WTC11 (cell line): ENCODE measurements around the gene RAB24. TPM values are rescaled to one million over a fixed set of nuclear protein-coding genes. Genes with fewer than 3 reads are reported as not detected.

ENCODE experiments used
- ATAC-seq: fragments of 200-7000 bp; cut with Tn5 transposase; 2 replicates; pipeline ENCODE4 v1.10.0; 2021; ENCODE audit warnings: mild to moderate bottlenecking, moderate library complexity
- Bru-seq: library from RNA; stranded (reverse); fragments of 400-500 nt; gene quantifications from one replicate; lab custom pipeline; 2021; lab: Mats Ljungman, UMichigan
- CTCF ChIA-PET: fragments of 300-600 bp; sonication (Branson Sonifier 250); formaldehyde crosslinking; loops from one replicate; lab custom pipeline; 2021; ENCODE audit warnings: antibody characterized with exemption; lab: Charles Lee
- POLR2A ChIA-PET: fragments of 350-600 bp; sonication (Branson Sonifier 250); formaldehyde crosslinking; loops from one replicate; lab custom pipeline; 2021; ENCODE audit warnings: antibody characterized with exemption; lab: Charles Lee
- DNase-seq: peaks from one replicate; pipeline ENCODE4 v3.0.0; 2021; ENCODE audit warnings: low spot score
- H3K27ac Mint-ChIP-seq: 2 replicates; pipeline ENCODE4 v1.8.0; 2021; ENCODE audit warnings: mixed read lengths
- H3K27me3 Mint-ChIP-seq: 2 replicates; pipeline ENCODE4 v1.8.0; 2021; ENCODE audit warnings: low read depth, mild to moderate bottlenecking, moderate library complexity, mixed read lengths
- H3K36me3 Mint-ChIP-seq: 2 replicates; pipeline ENCODE4 v1.8.0; 2021; ENCODE audit warnings: mixed read lengths
- H3K4me1 Mint-ChIP-seq: 2 replicates; pipeline ENCODE4 v1.8.0; 2022; ENCODE audit warnings: mixed read lengths
- H3K4me3 Mint-ChIP-seq: 2 replicates; pipeline ENCODE4 v1.8.0; 2021; ENCODE audit warnings: mild to moderate bottlenecking, moderate library complexity, mixed read lengths
- H3K9me3 Mint-ChIP-seq: 2 replicates; pipeline ENCODE4 v1.8.0; 2021; ENCODE audit warnings: mixed read lengths
- ATF1 ChIP-seq: sonication (generic); formaldehyde crosslinking; IDR thresholded peaks from 2 replicates; pipeline ENCODE4 v1.8.1; 2023; ENCODE audit warnings: mild to moderate bottlenecking, moderate library complexity, missing genetic modification reagents
- ATF6 ChIP-seq: sonication (generic); formaldehyde crosslinking; IDR thresholded peaks from 2 replicates; pipeline ENCODE4 v1.8.1; 2023; ENCODE audit warnings: mild to moderate bottlenecking, missing genetic modification reagents
- CREM ChIP-seq: sonication (generic); formaldehyde crosslinking; IDR thresholded peaks from 2 replicates; pipeline ENCODE4 v1.8.1; 2022; ENCODE audit warnings: mild to moderate bottlenecking, missing genetic modification reagents, moderate library complexity
- E2F1 ChIP-seq: sonication (generic); formaldehyde crosslinking; IDR thresholded peaks from 2 replicates; pipeline ENCODE4 v1.8.0; 2022; ENCODE audit warnings: mild to moderate bottlenecking, missing genetic modification reagents
- ELF4 ChIP-seq: sonication (generic); formaldehyde crosslinking; IDR thresholded peaks from 2 replicates; pipeline ENCODE4 v1.8.1; 2022; ENCODE audit warnings: low read depth, mild to moderate bottlenecking, moderate library complexity, missing genetic modification reagents
- ESRRA ChIP-seq: sonication (generic); formaldehyde crosslinking; IDR thresholded peaks from 2 replicates; pipeline ENCODE4 v1.8.1; 2022; ENCODE audit warnings: mild to moderate bottlenecking, missing genetic modification reagents, borderline replicate concordance
- FOXJ3 ChIP-seq: sonication (generic); formaldehyde crosslinking; IDR thresholded peaks from 2 replicates; pipeline ENCODE4 v1.9.0; 2021; ENCODE audit warnings: missing genetic modification reagents, mild to moderate bottlenecking, borderline replicate concordance
- GABPB1 ChIP-seq: sonication (generic); formaldehyde crosslinking; IDR thresholded peaks from 2 replicates; pipeline ENCODE4 v1.8.1; 2023; ENCODE audit warnings: mild to moderate bottlenecking, missing genetic modification reagents
- HMGA2 ChIP-seq: fragments of 250-450 bp; sonication (Bioruptor Pico); IDR thresholded peaks from 2 replicates; pipeline ENCODE4 v1.4.0; 2021; ENCODE audit warnings: mild to moderate bottlenecking, moderate library complexity
- HMGXB4 ChIP-seq: sonication (generic); formaldehyde crosslinking; IDR thresholded peaks from 2 replicates; pipeline ENCODE4 v1.8.1; 2023; ENCODE audit warnings: mild to moderate bottlenecking, moderate library complexity, missing genetic modification reagents
- MLX ChIP-seq: sonication (generic); formaldehyde crosslinking; IDR thresholded peaks from 2 replicates; pipeline ENCODE4 v1.8.1; 2023; ENCODE audit warnings: mild to moderate bottlenecking, missing genetic modification reagents, moderate library complexity
- NFATC4 ChIP-seq: fragments of 250-450 bp; sonication (Bioruptor Pico); IDR thresholded peaks from 2 replicates; pipeline ENCODE4 v1.9.0; 2021; ENCODE audit warnings: mild to moderate bottlenecking
- PRDM15 ChIP-seq: sonication (generic); formaldehyde crosslinking; IDR thresholded peaks from 2 replicates; pipeline ENCODE4 v1.8.0; 2022; ENCODE audit warnings: missing genetic modification reagents
- PRRX2 ChIP-seq: fragments of 250-450 bp; sonication (Bioruptor Pico); IDR thresholded peaks from 2 replicates; pipeline ENCODE4 v1.8.0; 2021; ENCODE audit warnings: mild to moderate bottlenecking
- RORB ChIP-seq: fragments of 250-450 bp; sonication (Bioruptor Pico); IDR thresholded peaks from 2 replicates; pipeline ENCODE4 v1.9.0; 2021; ENCODE audit warnings: mild to moderate bottlenecking
- USF1 ChIP-seq: sonication (generic); formaldehyde crosslinking; IDR thresholded peaks from 2 replicates; pipeline ENCODE4 v1.8.0; 2022; ENCODE audit warnings: mild to moderate bottlenecking, missing genetic modification reagents
- ZNF121 ChIP-seq: sonication (generic); formaldehyde crosslinking; IDR thresholded peaks from 2 replicates; pipeline ENCODE4 v1.8.0; 2023; ENCODE audit warnings: missing genetic modification reagents
- ZNF138 ChIP-seq: sonication (generic); formaldehyde crosslinking; conservative IDR thresholded peaks from 2 replicates; pipeline ENCODE4 v1.8.1; 2022; ENCODE audit warnings: mild to moderate bottlenecking, moderate library complexity, missing genetic modification reagents
- ZNF263 ChIP-seq: sonication (generic); formaldehyde crosslinking; IDR thresholded peaks from 2 replicates; pipeline ENCODE4 v1.8.1; 2022; ENCODE audit warnings: low read depth, mild to moderate bottlenecking, moderate library complexity, missing genetic modification reagents
- ZNF317 ChIP-seq: sonication (generic); formaldehyde crosslinking; IDR thresholded peaks from 2 replicates; pipeline ENCODE4 v1.8.1; 2023; ENCODE audit warnings: low read depth, mild to moderate bottlenecking, moderate library complexity, missing genetic modification reagents, borderline replicate concordance
- ZNF423 ChIP-seq: fragments of 250-450 bp; sonication (Bioruptor Pico); IDR thresholded peaks from 2 replicates; pipeline ENCODE4 v2.1.2; 2022; ENCODE audit warnings: mild to moderate bottlenecking, moderate library complexity
- ZNF671 ChIP-seq: fragments of 250-450 bp; sonication (Bioruptor Pico); IDR thresholded peaks from 2 replicates; pipeline ENCODE4 v1.8.0; 2021; ENCODE audit warnings: mild to moderate bottlenecking
- long read RNA-seq, 3 experiments: library from RNA in 1 of 3; library from capped mRNA in 1 of 3; library from polyadenylated mRNA in 1 of 3; unstranded in 2 of 3; stranded (forward) in 1 of 3; transcript quantifications; one replicate each; pipeline ENCODE4 v2.0.0, GENCODE V29; 2021
- total RNA-seq: library from RNA; stranded (reverse); gene quantifications from 3 replicates; pipeline ENCODE4 v1.2.3, GENCODE V29; 2021

The RAB24 gene
- total RNA-seq: 37.0 to 40.2 TPM (median 38.0 TPM) in 3 replicates
- percentile 78 among the genes with signal in this experiment for Bru-seq, nascent RNA
- long read RNA-seq, experiment 1, transcript RAB24-201 (8 exons, 1,311 nt): major isoform, 39 of 71 reads
- long read RNA-seq, experiment 1, transcript RAB24-204 (9 exons, 1,236 nt): minor isoform, 6 of 71 reads
- long read RNA-seq, experiment 1, transcript RAB24-206 (7 exons, 1,820 nt): minor isoform, 9 of 71 reads
- long read RNA-seq, experiment 1, partial matches to known transcripts: 3 of 71 reads
- long read RNA-seq, experiment 1, other reads (novel, unspliced or antisense): 11 of 71 reads
- long read RNA-seq, experiment 2, transcript RAB24-206 (7 exons, 1,820 nt): minor isoform, 6 of 50 reads
- long read RNA-seq, experiment 2, transcript RAB24-204 (9 exons, 1,236 nt): minor isoform, 7 of 50 reads
- long read RNA-seq, experiment 2, transcript RAB24-201 (8 exons, 1,311 nt): major isoform, 23 of 50 reads
- long read RNA-seq, experiment 2, partial matches to known transcripts: 1 of 50 reads
- long read RNA-seq, experiment 2, other reads (novel, unspliced or antisense): 13 of 50 reads
- long read RNA-seq, experiment 3, transcript RAB24-206 (7 exons, 1,820 nt): minor isoform, 20 of 83 reads
- long read RNA-seq, experiment 3, transcript RAB24-201 (8 exons, 1,311 nt): major isoform, 44 of 83 reads
- long read RNA-seq, experiment 3, transcript RAB24-204 (9 exons, 1,236 nt): minor isoform, 9 of 83 reads
- long read RNA-seq, experiment 3, partial matches to known transcripts: 1 of 83 reads
- long read RNA-seq, experiment 3, other reads (novel, unspliced or antisense): 9 of 83 reads

GRCh38 chr5:177303121-177303924 lies at the start of gene RAB24, which contains the start of gene PRELID1:
TSS of gene RAB24 (minus strand) at chr5:177303719. CDS start at chr5:177303288, 431 bp downstream.
TSS of gene PRELID1 (plus strand) at chr5:177303799. CDS start at chr5:177303986, 187 bp downstream.
- H3K36me3 Mint-ChIP-seq: peaks cover 29% of the 10 kb centered on the region
- POLR2A ChIA-PET: interaction anchor here (1.2 to 1.7 kb wide), 2 partner anchors 9 to 194 kb away, joined by 5 to 6 read pairs; partner anchors contain the start of gene PDLIM7
- TF ChIP-seq ATF1 (no peak), ELF4 (CRISPR knock-in tag) (0 out of 2 replicates have a peak, but pooled peaks have one; percentile 20), ZNF121 (CRISPR knock-in tag) (no peak), GABPB1 (CRISPR knock-in tag) (peak; percentile 73), ZNF138 (CRISPR knock-in tag) (no peak), PRRX2 (no peak), NFATC4 (CRISPR knock-in tag) (peak; percentile 2; the same call in 1 of the 2 replicates), ATF6 (no peak), ZNF263 (CRISPR knock-in tag) (0 out of 2 replicates have a peak, but pooled peaks have one; percentile 42), HMGA2 (CRISPR knock-in tag) (no peak), PRDM15 (no peak; the same call in 1 of the 2 replicates), CREM (peak; percentile 90), MLX (CRISPR knock-in tag) (0 out of 2 replicates have a peak, but pooled peaks have one; percentile 82), RORB (CRISPR knock-in tag) (no peak), ZNF671 (CRISPR knock-in tag) (no peak), E2F1 (CRISPR knock-in tag) (no peak), FOXJ3 (CRISPR knock-in tag) (no peak), ZNF423 (CRISPR knock-in tag) (no peak), ZNF317 (CRISPR knock-in tag) (no peak), ESRRA (peak; percentile 76; the same call in 1 of the 2 replicates), USF1 (CRISPR knock-in tag) (peak; percentile 98), HMGXB4 (CRISPR knock-in tag) (peak; percentile 94)

More at GRCh38 chr5:177303121-177303924, at the start of gene RAB24, which contains the start of gene PRELID1:
- Mint-ChIP-seq H3K27ac (peak within 1 kb of the TSS; percentile 82), H3K4me3 (peak within 1 kb of the TSS; percentile 93), H3K9me3 (no peaks in the 10 kb centered on the region), H3K4me1 (peaks cover 36% of the 10 kb centered on the region), H3K27me3 (no peaks in the 10 kb centered on the region)
- DNase-seq (peak; percentile 91), ATAC-seq (peak; percentile 31)
- CTCF ChIA-PET: interaction anchor here (0.7 to 2.2 kb wide), 8 partner anchors 15 to 191 kb away, joined by 3 to 7 read pairs (median 4); no protein-coding TSS in a partner anchor
